OCI-LY7 (cell line): ENCODE measurements around the gene AGFG2. TPM values are rescaled to one million over a fixed set of nuclear protein-coding genes. Genes with fewer than 3 reads are reported as not detected.
"Not testable (repeated sequence)": the region's sequence is repeated elsewhere in the genome, so short reads cannot be mapped to it uniquely, and the experiment has no call there.

Source experiments
- BruUV-seq: library from RNA; stranded (reverse); fragments of 400-500 nt; replicated peaks from 2 replicates; lab custom pipeline; 2021; lab: Mats Ljungman, UMichigan
- CTCF ChIA-PET: fragments of 300-600 bp; sonication (Branson Sonifier 250); formaldehyde crosslinking; loops from one replicate; lab custom pipeline; 2022; ENCODE audit warnings: antibody characterized with exemption; ENCODE audit not compliant: unreplicated experiment; lab: Charles Lee
- POLR2A ChIA-PET: fragments of 300-600 bp; sonication (Branson Sonifier 250); formaldehyde crosslinking; loops from one replicate; lab custom pipeline; 2022; ENCODE audit warnings: antibody characterized with exemption; lab: Charles Lee
- DNase-seq: peaks from one replicate; pipeline ENCODE4 v3.0.0-alpha.2; 2015; ENCODE audit warnings: low spot score
- H2AFZ ChIP-seq: fragments of 200-600 bp; sonication (generic), shearing (Covaris generic); 2 replicates; pipeline ENCODE4 v1.6.1; 2014; ENCODE audit warnings: mild to moderate bottlenecking, antibody characterized with exemption, low read length, moderate library complexity
- H3K27ac ChIP-seq: fragments of 200-600 bp; sonication (generic); 2 replicates; pipeline ENCODE4 v1.5.1; 2014; ENCODE audit warnings: mixed run types, low read depth, mild to moderate bottlenecking, moderate library complexity, low read length, inconsistent platforms; ENCODE audit not compliant: poor library complexity, severe bottlenecking
- H3K36me3 ChIP-seq: fragments of 200-600 bp; sonication (generic); 2 replicates; pipeline ENCODE4 v1.6.1; 2014; ENCODE audit warnings: mild to moderate bottlenecking, antibody characterized with exemption, low read length, moderate library complexity, mixed read lengths; ENCODE audit not compliant: insufficient read depth
- H3K4me1 ChIP-seq: fragments of 200-600 bp; sonication (generic); 2 replicates; pipeline ENCODE4 v1.5.1; 2014; ENCODE audit warnings: mild to moderate bottlenecking, low read length; ENCODE audit not compliant: insufficient read depth, poor library complexity, severe bottlenecking
- H3K4me2 ChIP-seq: fragments of 200-600 bp; sonication (generic); 2 replicates; pipeline ENCODE4 v1.6.1; 2014; ENCODE audit warnings: mild to moderate bottlenecking, low read length
- H3K4me3 ChIP-seq: fragments of 200-600 bp; sonication (generic); 2 replicates; pipeline ENCODE4 v1.5.1; 2014; ENCODE audit warnings: mild to moderate bottlenecking, low read depth, low read length; ENCODE audit not compliant: poor library complexity, severe bottlenecking
- H3K79me2 ChIP-seq: fragments of 200-600 bp; sonication (generic); 2 replicates; pipeline ENCODE4 v1.6.1; 2016; ENCODE audit warnings: low read depth, mild to moderate bottlenecking, low read length, moderate library complexity, mixed read lengths; ENCODE audit not compliant: insufficient read depth
- H3K9me2 ChIP-seq: fragments of 200-600 bp; sonication (generic); 2 replicates; pipeline ENCODE4 v1.6.1; 2016; ENCODE audit warnings: mild to moderate bottlenecking, low read length, mixed read lengths; ENCODE audit not compliant: insufficient read depth
- H3K9me3 ChIP-seq: fragments of 200-600 bp; sonication (generic); 2 replicates; pipeline ENCODE4 v1.6.1; 2014; ENCODE audit warnings: mild to moderate bottlenecking, mixed run types, low read length, mixed read lengths
- H4K20me1 ChIP-seq: fragments of 200-600 bp; sonication (generic); 2 replicates; pipeline ENCODE4 v1.6.1; 2014; ENCODE audit warnings: mild to moderate bottlenecking, antibody characterized with exemption, low read length, moderate library complexity, mixed read lengths; ENCODE audit not compliant: insufficient read depth
- EZH2phosphoT487 ChIP-seq: fragments of 200-600 bp; sonication (generic); IDR thresholded peaks from 2 replicates; pipeline ENCODE4 v1.6.1; 2018; ENCODE audit warnings: low read depth, borderline replicate concordance, mild to moderate bottlenecking, mixed run types, antibody characterized with exemption, low read length, moderate library complexity, mixed read lengths
- intact Hi-C: fragments of 100-400 bp; cut with micrococcal nuclease; formaldehyde crosslinking; loops from one replicate; pipeline ENCODE4 v1.10.0; 2022; ENCODE audit not compliant: unreplicated experiment
- total RNA-seq, 2 experiments: library from RNA; depleted of rRNA in 1 of 2; stranded (reverse); fragments of >200 nt in 1 of 2; shearing (Covaris generic) in 1 of 2; gene quantifications; 2 replicates each; pipeline ENCODE4 v1.2.3, GENCODE V29; 2014 to 2022
- TF ChIP-seq, protein P1 (sequence below): fragments of 200-600 bp; sonication (generic); conservative IDR thresholded peaks from 2 replicates; pipeline ENCODE4 v1.5.1; 2014; ENCODE audit warnings: mild to moderate bottlenecking, antibody characterized with exemption, low read length, moderate library complexity, mixed read lengths

AGFG2 gene
- total RNA-seq, 2 experiments from 2014 or later = 11.5 to 15.2 TPM

DNA sequence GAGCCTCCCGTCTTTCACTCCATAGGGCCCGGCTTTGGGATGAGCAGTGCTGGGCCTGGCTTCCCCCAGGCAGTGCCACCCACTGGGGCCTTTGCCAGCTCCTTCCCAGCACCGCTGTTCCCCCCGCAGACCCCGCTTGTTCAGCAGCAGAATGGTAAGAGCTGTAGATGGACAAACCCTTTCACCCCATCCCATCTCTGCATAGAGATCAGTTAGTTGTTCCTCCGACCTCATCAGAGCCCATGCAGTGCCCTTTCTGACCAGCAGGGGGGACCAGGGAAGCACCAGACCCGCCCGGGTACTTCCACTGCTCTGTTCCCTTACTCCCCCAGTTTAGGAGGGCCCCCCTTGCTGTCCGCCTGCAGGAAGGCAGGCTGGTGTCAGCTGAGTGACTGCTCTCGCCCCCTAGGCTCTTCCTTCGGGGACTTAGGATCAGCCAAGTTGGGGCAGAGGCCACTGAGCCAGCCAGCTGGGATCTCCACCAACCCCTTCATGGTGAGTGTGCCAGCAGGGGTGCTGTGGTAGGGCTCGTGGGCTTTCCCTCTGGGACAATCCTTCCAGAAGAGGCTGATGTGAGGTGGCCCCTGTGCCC lies 24.9 kb downstream of the AGFG2 start:
- peak; percentile 75 for DNase-seq
- peaks cover 12% of the 10 kb centered on the region; the same call in 1 of the 2 replicates for H3K36me3 ChIP-seq
- no peaks in the 10 kb centered on the region for H3K9me3 ChIP-seq
- H2AFZ ChIP-seq = no peak overlapping the region
- peaks cover 27% of the 10 kb centered on the region for H3K4me1 ChIP-seq
- ChIA-PET CTCF (interaction anchor here (0.6 to 1.2 kb wide), 2 partner anchors 25 to 71 kb away, joined by 3 read pairs; no protein-coding TSS in a partner anchor), POLR2A (no interaction called here)
- H4K20me1 ChIP-seq = no peaks in the 10 kb centered on the region
- no peak overlapping the region for H3K27ac ChIP-seq
- no TSS peak for BruUV-seq
- H3K9me2 ChIP-seq = no peaks in the 10 kb centered on the region
- H3K79me2 ChIP-seq = no peaks in the 10 kb centered on the region
- H3K4me3 ChIP-seq = no peak overlapping the region
- H3K4me2 ChIP-seq = no peak overlapping the region
- intact Hi-C loops = loop anchor here (1.0 kb wide), 2 partner anchors 24 to 127 kb away; no protein-coding TSS in a partner anchor
- TF ChIP-seq, protein P1, sequence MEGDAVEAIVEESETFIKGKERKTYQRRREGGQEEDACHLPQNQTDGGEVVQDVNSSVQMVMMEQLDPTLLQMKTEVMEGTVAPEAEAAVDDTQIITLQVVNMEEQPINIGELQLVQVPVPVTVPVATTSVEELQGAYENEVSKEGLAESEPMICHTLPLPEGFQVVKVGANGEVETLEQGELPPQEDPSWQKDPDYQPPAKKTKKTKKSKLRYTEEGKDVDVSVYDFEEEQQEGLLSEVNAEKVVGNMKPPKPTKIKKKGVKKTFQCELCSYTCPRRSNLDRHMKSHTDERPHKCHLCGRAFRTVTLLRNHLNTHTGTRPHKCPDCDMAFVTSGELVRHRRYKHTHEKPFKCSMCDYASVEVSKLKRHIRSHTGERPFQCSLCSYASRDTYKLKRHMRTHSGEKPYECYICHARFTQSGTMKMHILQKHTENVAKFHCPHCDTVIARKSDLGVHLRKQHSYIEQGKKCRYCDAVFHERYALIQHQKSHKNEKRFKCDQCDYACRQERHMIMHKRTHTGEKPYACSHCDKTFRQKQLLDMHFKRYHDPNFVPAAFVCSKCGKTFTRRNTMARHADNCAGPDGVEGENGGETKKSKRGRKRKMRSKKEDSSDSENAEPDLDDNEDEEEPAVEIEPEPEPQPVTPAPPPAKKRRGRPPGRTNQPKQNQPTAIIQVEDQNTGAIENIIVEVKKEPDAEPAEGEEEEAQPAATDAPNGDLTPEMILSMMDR = peak; percentile 93
- no peak for TF ChIP-seq EZH2phosphoT487

DNA sequence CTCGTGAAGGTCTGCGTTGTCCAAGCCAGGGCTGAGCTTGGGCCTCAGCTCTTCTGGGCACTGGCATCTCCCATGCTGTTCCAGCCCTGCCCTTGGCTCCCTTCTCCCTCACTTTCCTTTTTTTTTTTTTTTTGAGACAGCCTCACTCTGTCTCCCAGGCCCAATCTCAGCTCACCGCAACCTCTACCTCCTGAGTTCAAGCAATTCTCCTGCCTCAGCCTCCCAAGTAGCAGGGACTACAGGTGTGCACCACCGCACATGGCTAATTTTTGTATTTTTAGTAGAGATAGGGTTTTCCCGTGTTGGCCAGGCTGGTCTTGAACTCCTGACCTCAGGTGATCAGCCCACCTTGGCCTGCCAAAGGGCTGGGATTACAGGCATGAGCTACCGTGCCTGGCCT lies 25.4 kb downstream of the AGFG2 start:
- DNase-seq, H3K36me3 ChIP-seq, BruUV-seq, H3K4me2 ChIP-seq, H3K9me3 ChIP-seq, POLR2A ChIA-PET, H2AFZ ChIP-seq, H3K79me2 ChIP-seq, H3K27ac ChIP-seq, H3K9me2 ChIP-seq, H4K20me1 ChIP-seq, H3K4me3 ChIP-seq: not testable (repeated sequence)
- CTCF ChIA-PET = interaction anchor here (0.6 to 1.2 kb wide), 2 partner anchors 24 to 72 kb away, joined by 3 read pairs; no protein-coding TSS in a partner anchor
- intact Hi-C loops = loop anchor here (1.0 kb wide), 2 partner anchors 24 to 127 kb away; no protein-coding TSS in a partner anchor
- H3K4me1 ChIP-seq = peaks cover 28% of the 10 kb centered on the region

GRCh38 chr7:100565133-100565571 lies 26.1 kb downstream of the AGFG2 start:
- Histone ChIP-seq H2AFZ (no peak overlapping the region), H3K4me1 (peaks cover 28% of the 10 kb centered on the region), H3K9me2 (no peaks in the 10 kb centered on the region), H3K9me3 (no peaks in the 10 kb centered on the region), H3K4me3 (no peak overlapping the region), H3K27ac (no peak overlapping the region), H4K20me1 (no peaks in the 10 kb centered on the region), H3K36me3 (0 out of 2 replicates have a peak, but pooled peaks cover 7% of the 10 kb centered on the region), H3K4me2 (no peak overlapping the region), H3K79me2 (no peaks in the 10 kb centered on the region)
- no peak for DNase-seq
- BruUV-seq = no TSS peak
- POLR2A ChIA-PET = no interaction called here
- intact Hi-C loops = no loop called here
- CTCF ChIA-PET = interaction anchor here (1.2 kb wide), 1 partner anchor 24 kb away, joined by 3 read pairs; no protein-coding TSS in a partner anchor
- no peak for TF ChIP-seq EZH2phosphoT487
- TF ChIP-seq, protein P1 = no peak
